HCT116 (cell line): ENCODE measurements around the gene EIF2AK2. TPM values are rescaled to one million over a fixed set of nuclear protein-coding genes. Genes with fewer than 3 reads are reported as not detected.

Experiments
- ATAC-seq: fragments of 200-7000 bp; cut with Tn5 transposase; 2 replicates; pipeline ENCODE4 v1.9.1; 2020; ENCODE audit warnings: mild to moderate bottlenecking, moderate library complexity
- BruUV-seq: library from RNA; stranded (reverse); fragments of 400-500 nt; replicated peaks from 2 replicates; lab custom pipeline; 2021; lab: Mats Ljungman, UMichigan
- CTCF ChIA-PET: fragments of 300-600 bp; sonication (Branson Sonifier 250); formaldehyde crosslinking; loops from one replicate; lab custom pipeline; 2021; ENCODE audit warnings: antibody characterized with exemption; lab: Charles Lee
- POLR2A ChIA-PET: fragments of 300-600, 350-600 bp; sonication (Branson Sonifier 250); formaldehyde crosslinking; loops from one replicate; lab custom pipeline; 2021; ENCODE audit warnings: antibody characterized with exemption; lab: Charles Lee
- RAD21 ChIA-PET, 2 experiments: fragments of 300-600 bp; sonication (Branson Sonifier 250); formaldehyde crosslinking; loops; one replicate each; lab custom pipeline; 2023; ENCODE audit warnings: low total read pairs in 2 of 2; ENCODE audit not compliant: uncharacterized antibody in 2 of 2, unreplicated experiment in 2 of 2, low non-redundant PET in 1 of 2; lab: Charles Lee
- DNase-seq: peaks from one replicate; pipeline ENCODE4 v3.0.0-alpha.2; 2010; ENCODE audit warnings: low read depth, low spot score
- H2AFZ ChIP-seq: fragments of 200-600 bp; shearing (Covaris generic), sonication (generic); 2 replicates; pipeline ENCODE4 v1.6.1; 2017; ENCODE audit warnings: low read depth, mixed run types, mixed read lengths, antibody characterized with exemption, low read length; ENCODE audit not compliant: poor library complexity, severe bottlenecking
- H3K27ac ChIP-seq: 2 replicates; pipeline ENCODE4 v1.5.1; 2012; ENCODE audit warnings: low read depth, low read length
- H3K27me3 ChIP-seq: fragments of 200-600 bp; sonication (generic); 2 replicates; pipeline ENCODE4 v1.6.1; 2016; ENCODE audit warnings: mixed run types, low read length, mixed read lengths; ENCODE audit not compliant: insufficient read depth
- H3K36me3 ChIP-seq, 2 experiments: fragments of 200-500 bp in 1 of 2; fragments of 200-600 bp in 1 of 2; sonication (Bioruptor generic) in 1 of 2; sonication (generic) in 1 of 2; 2 replicates each; pipeline versions ENCODE4 v1.5.1 to v1.6.1; 2014 to 2016; ENCODE audit warnings: low read length in 2 of 2, inconsistent platforms in 1 of 2, mixed read lengths in 1 of 2, mixed run types in 1 of 2; ENCODE audit not compliant: insufficient read depth in 2 of 2, control insufficient read depth in 1 of 2
- H3K4me1 ChIP-seq, 2 experiments: fragments of 200-600 bp in 1 of 2; sonication (generic) in 1 of 2; 2 replicates each; pipeline versions ENCODE4 v1.5.1 to v1.6.1; 2012 to 2017; ENCODE audit warnings: low read length in 2 of 2, inconsistent platforms in 1 of 2, mild to moderate bottlenecking in 1 of 2, mixed read lengths in 1 of 2, mixed run types in 1 of 2, moderate library complexity in 1 of 2; ENCODE audit not compliant: insufficient read depth in 2 of 2, control insufficient read depth in 1 of 2
- H3K4me2 ChIP-seq: fragments of 200-600 bp; sonication (generic); 2 replicates; pipeline ENCODE4 v1.6.1; 2017; ENCODE audit warnings: mixed run types, low read length, mixed read lengths
- H3K4me3 ChIP-seq, 2 experiments: fragments of 200-600 bp in 1 of 2; sonication (generic) in 1 of 2; replicated peaks in 1 of 2; 2 replicates each; pipeline ENCODE4 v1.5.1; 2011 to 2016; ENCODE audit warnings: low read length in 2 of 2, control low read depth in 1 of 2, low read depth in 1 of 2, mild to moderate bottlenecking in 1 of 2, mixed read lengths in 1 of 2, mixed run types in 1 of 2
- H3K79me2 ChIP-seq: fragments of 200-600 bp; sonication (generic); 2 replicates; pipeline ENCODE4 v1.6.1; 2017; ENCODE audit warnings: mild to moderate bottlenecking, mixed run types, low read length, moderate library complexity, mixed read lengths; ENCODE audit not compliant: insufficient read depth
- H3K9ac ChIP-seq: fragments of 200-600 bp; sonication (generic); 2 replicates; pipeline ENCODE4 v1.6.1; 2016; ENCODE audit warnings: low read length, mixed read lengths
- H3K9me2 ChIP-seq: fragments of 200-600 bp; sonication (generic), shearing (Covaris generic); 2 replicates; pipeline ENCODE4 v1.6.1; 2017; ENCODE audit warnings: mixed run types, mild to moderate bottlenecking, moderate library complexity; ENCODE audit not compliant: insufficient read depth
- H3K9me3 ChIP-seq, 2 experiments: fragments of 200-500 bp in 1 of 2; fragments of 200-600 bp in 1 of 2; sonication (Bioruptor generic) in 1 of 2; sonication (generic) in 1 of 2; 2 replicates each; pipeline ENCODE4 v1.6.1; 2014 to 2017; ENCODE audit warnings: low read length in 2 of 2, mixed read lengths in 2 of 2, inconsistent platforms in 1 of 2, low read depth in 1 of 2, mild to moderate bottlenecking in 1 of 2, mixed run types in 1 of 2, moderate library complexity in 1 of 2; ENCODE audit not compliant: control insufficient read depth in 1 of 2, insufficient read depth in 1 of 2
- H4K20me1 ChIP-seq: fragments of 200-600 bp; sonication (generic), shearing (Covaris generic); 2 replicates; pipeline ENCODE4 v1.6.1; 2017; ENCODE audit warnings: mixed run types, mild to moderate bottlenecking, moderate library complexity; ENCODE audit not compliant: insufficient read depth
- CEBPB ChIP-seq: IDR thresholded peaks from 2 replicates; pipeline ENCODE4 v1.6.1; 2012; ENCODE audit warnings: low read depth
- EGR1 ChIP-seq: IDR thresholded peaks from 2 replicates; pipeline ENCODE4 v1.6.1; 2012; ENCODE audit warnings: low read depth
- ELF1 ChIP-seq: IDR thresholded peaks from 2 replicates; pipeline ENCODE4 v1.6.1; 2012; ENCODE audit warnings: low read depth, borderline replicate concordance
- EZH2 ChIP-seq: fragments of 200-600 bp; sonication (generic); IDR thresholded peaks from 2 replicates; pipeline ENCODE4 v1.6.1; 2017; ENCODE audit warnings: antibody characterized with exemption, mixed run types
- JUND ChIP-seq: IDR thresholded peaks from 2 replicates; pipeline ENCODE4 v1.6.1; 2012
- POLR2A ChIP-seq: IDR thresholded peaks from 2 replicates; pipeline ENCODE4 v1.7.0; 2011; ENCODE audit warnings: borderline replicate concordance; ENCODE audit not compliant: insufficient read depth, insufficient read length; ENCODE audit errors: extremely low read depth
- RAD21 ChIP-seq: IDR thresholded peaks from 2 replicates; pipeline ENCODE4 v1.6.1; 2012; ENCODE audit warnings: low read depth, mild to moderate bottlenecking
- SIN3A ChIP-seq: IDR thresholded peaks from 2 replicates; pipeline ENCODE4 v1.6.1; 2012; ENCODE audit warnings: low read depth
- SP1 ChIP-seq: IDR thresholded peaks from 2 replicates; pipeline ENCODE4 v1.6.1; 2012; ENCODE audit warnings: low read depth
- SRF ChIP-seq: IDR thresholded peaks from 2 replicates; pipeline ENCODE4 v1.6.1; 2012; ENCODE audit warnings: low read depth
- TCF7L2 ChIP-seq: IDR thresholded peaks from 2 replicates; pipeline ENCODE4 v1.7.0; 2011; ENCODE audit warnings: borderline replicate concordance, inconsistent platforms; ENCODE audit not compliant: insufficient read depth, insufficient read length; ENCODE audit errors: extremely low read depth
- YY1 ChIP-seq: IDR thresholded peaks from 2 replicates; pipeline ENCODE4 v1.6.1; 2011; ENCODE audit warnings: low read length, low read depth, moderate library complexity, mild to moderate bottlenecking; ENCODE audit not compliant: insufficient replicate concordance; ENCODE audit errors: extremely low read depth
- ZFX ChIP-seq: fragments of 450-650 bp; IDR thresholded peaks from 2 replicates; pipeline ENCODE4 v1.6.1; 2017
- ZNF274 ChIP-seq: fragments of 200-500 bp; sonication (Bioruptor generic); IDR thresholded peaks from 2 replicates; pipeline ENCODE4 v1.6.1; 2014; ENCODE audit warnings: mild to moderate bottlenecking, low read depth, low read length, inconsistent platforms
- intact Hi-C: fragments of 100-400 bp; cut with micrococcal nuclease; formaldehyde crosslinking; loops from 2 replicates; pipeline ENCODE4 v1.10.0; 2022
- total RNA-seq: library from RNA; stranded (reverse); gene quantifications from one replicate; pipeline ENCODE4 v1.2.1, GENCODE V29; 2021; ENCODE audit not compliant: unreplicated experiment
- TF ChIP-seq, protein P1 (sequence below), 3 experiments: fragments of 200-600 bp in 1 of 3; sonication (generic) in 1 of 3; IDR thresholded peaks in 2 of 3; conservative IDR thresholded peaks in 1 of 3; 2 replicates each; pipeline ENCODE4 v1.5.1; 2012 to 2017; ENCODE audit warnings: low read depth in 2 of 3, low read length in 2 of 3, antibody characterized with exemption in 1 of 3, borderline replicate concordance in 1 of 3, control low read depth in 1 of 3, mild to moderate bottlenecking in 1 of 3, mixed read lengths in 1 of 3, mixed run types in 1 of 3, moderate library complexity in 1 of 3; ENCODE audit not compliant: insufficient read depth in 1 of 3
- TF ChIP-seq, protein P2 (sequence below): IDR thresholded peaks from 2 replicates; pipeline ENCODE4 v1.6.1; 2011; ENCODE audit warnings: mild to moderate bottlenecking, low read length, moderate library complexity; ENCODE audit not compliant: insufficient replicate concordance; ENCODE audit errors: extremely low read depth
- TF ChIP-seq, protein P3 (sequence below): IDR thresholded peaks from 2 replicates; pipeline ENCODE4 v1.6.1; 2012

Gene EIF2AK2
- total RNA-seq, 1 experiment from 2014 or later, result 40.7 TPM

DNA sequence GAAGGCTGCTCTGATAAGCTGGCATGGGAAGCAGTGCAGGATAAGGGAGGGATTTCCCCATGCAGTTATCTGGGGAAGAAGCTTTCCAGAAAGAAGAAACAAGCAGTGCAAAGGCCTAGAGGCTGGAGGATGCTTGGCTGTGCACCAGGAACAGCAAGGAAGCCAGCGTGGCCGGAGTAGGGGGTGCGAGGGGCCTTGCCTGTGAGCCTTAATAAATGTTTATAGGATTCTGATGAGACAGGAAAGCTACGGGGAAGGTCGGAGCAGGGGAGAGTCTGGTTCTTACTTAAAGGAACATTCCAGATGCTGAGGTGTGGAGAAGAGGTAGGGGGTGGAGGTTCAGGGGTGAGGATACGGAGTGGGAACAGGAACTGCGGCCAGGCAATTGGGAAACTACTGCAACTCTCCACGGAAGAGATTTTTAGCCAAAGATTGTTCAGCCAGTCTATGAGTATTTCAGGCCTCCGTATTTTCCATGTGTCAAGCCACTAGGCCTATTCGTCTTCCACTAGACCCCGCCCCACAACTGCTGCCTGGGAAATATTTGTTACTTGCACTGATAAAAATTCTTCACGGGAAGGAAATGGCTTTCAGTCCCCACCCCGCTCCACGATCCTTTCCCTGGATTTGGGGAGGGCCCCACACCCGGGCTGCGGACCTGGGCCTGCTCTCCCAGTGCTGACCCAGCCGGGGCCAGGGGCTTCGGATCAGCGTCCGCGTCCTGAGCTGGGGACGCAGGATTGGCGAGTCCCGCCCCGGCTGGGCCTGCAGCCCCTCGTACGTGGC lies 516 bp downstream of the EIF2AK2 start:
- peak overlapping the region; percentile 67 for H3K27ac ChIP-seq
- no TSS peak for BruUV-seq
- TF ChIP-seq ZFX (peak; percentile 93), ZNF274 (no peak)
- peaks cover 44% of the 10 kb centered on the region for H3K79me2 ChIP-seq
- H3K4me1 ChIP-seq, result peaks cover 10 to 18% of the 10 kb centered on the region in 2 experiments
- DNase-seq (peak; percentile 7), ATAC-seq (peak; percentile 65)
- intact Hi-C loops, result no loop called here
- H4K20me1 ChIP-seq, result no peaks in the 10 kb centered on the region
- ChIA-PET CTCF (no interaction called here), POLR2A (no interaction called here), RAD21 (interaction anchor here in 1 of 2 experiments (0.7 kb wide), 1 partner anchor 498 kb away, joined by 3 read pairs; no protein-coding TSS in a partner anchor)
- no peaks in the 10 kb centered on the region for H3K9me2 ChIP-seq
- H3K4me2 ChIP-seq, result peak overlapping the region; percentile 84
- H3K27me3 ChIP-seq, result no peaks in the 10 kb centered on the region
- no peaks in the 10 kb centered on the region for H3K9me3 ChIP-seq
- peak overlapping the region; percentile 36 for H2AFZ ChIP-seq
- H3K4me3 ChIP-seq, result peak overlapping the region; percentile 76 to 81
- no peaks in the 10 kb centered on the region for H3K36me3 ChIP-seq
- H3K9ac ChIP-seq, result peak overlapping the region; percentile 88

DNA sequence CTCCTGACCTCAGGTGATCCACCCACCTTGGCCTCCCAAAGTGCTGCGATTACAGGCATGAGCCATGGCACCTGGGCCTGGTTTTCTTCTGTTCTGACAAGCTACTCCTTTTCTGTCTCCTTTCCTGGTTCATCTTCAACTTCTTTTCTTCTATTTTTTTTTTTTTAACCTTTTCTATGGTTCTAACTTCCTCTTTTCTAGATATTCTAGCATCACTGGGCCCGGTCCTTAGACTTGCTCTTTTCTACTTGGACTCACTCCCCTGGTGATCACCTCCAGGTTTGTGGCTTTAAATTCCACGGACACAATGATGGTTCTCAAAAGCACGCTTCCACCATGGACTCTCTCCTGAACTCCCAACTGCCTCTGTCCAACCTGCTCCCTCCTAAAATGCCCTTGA lies 2.0 kb downstream of the EIF2AK2 start:
- BruUV-seq, result no TSS peak
- CTCF ChIA-PET, result no interaction called here
- no peak overlapping the region for H3K27ac ChIP-seq
- H3K36me3 ChIP-seq, result no peaks in the 10 kb centered on the region
- no peak overlapping the region for H2AFZ ChIP-seq
- no peak for DNase-seq
- POLR2A ChIA-PET, result no interaction called here
- no peaks in the 10 kb centered on the region for H3K9me3 ChIP-seq
- H3K4me1 ChIP-seq, result peaks cover 10 to 18% of the 10 kb centered on the region in 2 experiments
- peak overlapping the region; percentile 84 for H3K4me2 ChIP-seq
- H3K4me3 ChIP-seq, result no peak overlapping the region
- RAD21 ChIA-PET, result no interaction called here
- H3K9ac ChIP-seq, result no peak overlapping the region
- no peak for ATAC-seq
- H3K27me3 ChIP-seq, result no peaks in the 10 kb centered on the region
- H3K79me2 ChIP-seq, result peaks cover 59% of the 10 kb centered on the region
- intact Hi-C loops, result no loop called here
- H4K20me1 ChIP-seq, result no peaks in the 10 kb centered on the region
- H3K9me2 ChIP-seq, result no peaks in the 10 kb centered on the region
- no peak for TF ChIP-seq JUND
- no peak for TF ChIP-seq RAD21
- no peak for TF ChIP-seq CEBPB
- TF ChIP-seq, protein P1, sequence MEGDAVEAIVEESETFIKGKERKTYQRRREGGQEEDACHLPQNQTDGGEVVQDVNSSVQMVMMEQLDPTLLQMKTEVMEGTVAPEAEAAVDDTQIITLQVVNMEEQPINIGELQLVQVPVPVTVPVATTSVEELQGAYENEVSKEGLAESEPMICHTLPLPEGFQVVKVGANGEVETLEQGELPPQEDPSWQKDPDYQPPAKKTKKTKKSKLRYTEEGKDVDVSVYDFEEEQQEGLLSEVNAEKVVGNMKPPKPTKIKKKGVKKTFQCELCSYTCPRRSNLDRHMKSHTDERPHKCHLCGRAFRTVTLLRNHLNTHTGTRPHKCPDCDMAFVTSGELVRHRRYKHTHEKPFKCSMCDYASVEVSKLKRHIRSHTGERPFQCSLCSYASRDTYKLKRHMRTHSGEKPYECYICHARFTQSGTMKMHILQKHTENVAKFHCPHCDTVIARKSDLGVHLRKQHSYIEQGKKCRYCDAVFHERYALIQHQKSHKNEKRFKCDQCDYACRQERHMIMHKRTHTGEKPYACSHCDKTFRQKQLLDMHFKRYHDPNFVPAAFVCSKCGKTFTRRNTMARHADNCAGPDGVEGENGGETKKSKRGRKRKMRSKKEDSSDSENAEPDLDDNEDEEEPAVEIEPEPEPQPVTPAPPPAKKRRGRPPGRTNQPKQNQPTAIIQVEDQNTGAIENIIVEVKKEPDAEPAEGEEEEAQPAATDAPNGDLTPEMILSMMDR (IDR thresholded peaks at IDR 0.05 in 2 of 3, conservative IDR thresholded peaks at IDR 0.05 in 1 of 3; ENCODE audit: borderline replicate concordance in 1 of 3, insufficient read depth in 1 of 3, low read depth in 2 of 3, low read length in 2 of 3), result no peak
- TF ChIP-seq, protein P2, sequence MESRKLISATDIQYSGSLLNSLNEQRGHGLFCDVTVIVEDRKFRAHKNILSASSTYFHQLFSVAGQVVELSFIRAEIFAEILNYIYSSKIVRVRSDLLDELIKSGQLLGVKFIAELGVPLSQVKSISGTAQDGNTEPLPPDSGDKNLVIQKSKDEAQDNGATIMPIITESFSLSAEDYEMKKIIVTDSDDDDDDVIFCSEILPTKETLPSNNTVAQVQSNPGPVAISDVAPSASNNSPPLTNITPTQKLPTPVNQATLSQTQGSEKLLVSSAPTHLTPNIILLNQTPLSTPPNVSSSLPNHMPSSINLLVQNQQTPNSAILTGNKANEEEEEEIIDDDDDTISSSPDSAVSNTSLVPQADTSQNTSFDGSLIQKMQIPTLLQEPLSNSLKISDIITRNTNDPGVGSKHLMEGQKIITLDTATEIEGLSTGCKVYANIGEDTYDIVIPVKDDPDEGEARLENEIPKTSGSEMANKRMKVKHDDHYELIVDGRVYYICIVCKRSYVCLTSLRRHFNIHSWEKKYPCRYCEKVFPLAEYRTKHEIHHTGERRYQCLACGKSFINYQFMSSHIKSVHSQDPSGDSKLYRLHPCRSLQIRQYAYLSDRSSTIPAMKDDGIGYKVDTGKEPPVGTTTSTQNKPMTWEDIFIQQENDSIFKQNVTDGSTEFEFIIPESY, result no peak
- TF ChIP-seq TCF7L2, result no peak
- no peak for TF ChIP-seq SP1
- no peak for TF ChIP-seq EGR1
- TF ChIP-seq SRF, result no peak
- TF ChIP-seq POLR2A, result no peak
- no peak for TF ChIP-seq ELF1
- no peak for TF ChIP-seq ZFX
- no peak for TF ChIP-seq EZH2
- TF ChIP-seq, protein P3, sequence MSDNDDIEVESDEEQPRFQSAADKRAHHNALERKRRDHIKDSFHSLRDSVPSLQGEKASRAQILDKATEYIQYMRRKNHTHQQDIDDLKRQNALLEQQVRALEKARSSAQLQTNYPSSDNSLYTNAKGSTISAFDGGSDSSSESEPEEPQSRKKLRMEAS, result no peak
- no peak for TF ChIP-seq YY1
- TF ChIP-seq SIN3A, result no peak
